ENCODE data around the gene RNFT2. TPM values are rescaled to one million over a fixed set of nuclear protein-coding genes. Genes with fewer than 3 reads are reported as not detected.
"Not testable (repeated sequence)": the region's sequence is repeated elsewhere in the genome, so short reads cannot be mapped to it uniquely, and the experiment has no call there.

The RNFT2 gene
- total RNA-seq, 1 donor from 2014 or later = 6.4 TPM

GRCh38 chr12:116783525-116784237, 45.6 kb downstream of the RNFT2 start:
- no peak for DNase-seq (ENCODE audit: extremely low spot score in 2 of 2)
- Histone ChIP-seq H3K4me3 (no peak overlapping the region), H3K36me3 (no peaks in the 10 kb centered on the region), H3K27me3 (no peaks in the 10 kb centered on the region), H3K4me1 (no peaks in the 10 kb centered on the region), H3K27ac (no peak overlapping the region), H3K9me3 (no peaks in the 10 kb centered on the region)
- intact Hi-C loops (cut with DNase I) = no loop called here
- TF ChIP-seq POLR2A (IDR thresholded peaks at IDR 0.05) = no peak
- no peak for TF ChIP-seq CTCF (IDR thresholded peaks at IDR 0.05)
- no peak for TF ChIP-seq POLR2AphosphoS5 (IDR thresholded peaks at IDR 0.05; ENCODE audit: insufficient read depth in 1 of 2, low read depth in 1 of 2)

DNA sequence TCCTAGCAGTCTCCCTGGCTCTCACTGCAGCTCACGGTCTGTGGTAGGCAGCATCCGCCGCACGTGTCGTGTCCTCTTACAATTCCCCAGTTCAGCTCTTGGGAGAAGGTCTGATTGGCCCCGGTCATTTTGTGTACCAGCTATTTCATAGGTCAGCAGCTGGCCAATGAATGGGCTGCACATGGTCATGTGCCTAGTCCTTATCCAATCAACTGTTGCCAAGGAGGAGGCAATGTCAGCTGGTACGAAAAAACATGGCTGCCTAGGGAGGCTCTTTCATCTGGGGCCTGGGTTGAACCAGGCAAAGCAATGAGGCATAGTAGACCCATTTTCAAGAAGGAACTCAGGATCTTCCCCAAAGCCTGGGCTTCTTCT, 46.1 kb downstream of the RNFT2 start:
- H3K27ac ChIP-seq = no peak overlapping the region
- DNase-seq (ENCODE audit: extremely low spot score in 2 of 2) = no peak
- H3K9me3 ChIP-seq = no peaks in the 10 kb centered on the region
- H3K4me1 ChIP-seq = no peaks in the 10 kb centered on the region
- no peaks in the 10 kb centered on the region for H3K36me3 ChIP-seq
- no peak overlapping the region for H3K4me3 ChIP-seq
- TF ChIP-seq POLR2AphosphoS5 (IDR thresholded peaks at IDR 0.05; ENCODE audit: insufficient read depth in 1 of 2, low read depth in 1 of 2) (no peak), POLR2A (IDR thresholded peaks at IDR 0.05) (no peak), CTCF (IDR thresholded peaks at IDR 0.05) (no peak)
- intact Hi-C loops (cut with DNase I) = no loop called here
- H3K27me3 ChIP-seq = no peaks in the 10 kb centered on the region

GRCh38 chr12:116789562-116789961, 51.4 kb downstream of the RNFT2 start:
- H3K4me1 ChIP-seq = not testable (repeated sequence)

DNA sequence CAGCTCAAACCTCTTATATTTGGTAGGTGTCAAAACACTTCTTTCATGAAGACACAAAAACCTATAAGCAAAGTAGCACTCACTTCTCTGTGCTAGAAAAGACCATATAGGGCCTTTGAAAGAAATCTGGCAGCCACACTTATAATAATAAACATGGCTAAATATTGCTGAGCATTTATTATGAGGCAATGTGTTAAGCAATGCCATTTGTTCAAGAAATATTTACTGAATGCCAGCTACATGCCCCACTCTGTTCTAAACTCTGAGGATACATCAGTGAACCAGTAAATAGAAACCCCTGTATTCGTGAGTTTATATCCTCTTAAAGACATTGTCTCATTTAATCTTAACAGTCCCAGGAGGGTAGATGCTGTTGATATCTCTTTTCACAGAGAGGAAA, 52.0 kb downstream of the RNFT2 start:
- intact Hi-C loops (cut with DNase I) = no loop called here
- TF ChIP-seq POLR2AphosphoS5 (IDR thresholded peaks at IDR 0.05; ENCODE audit: insufficient read depth in 1 of 2, low read depth in 1 of 2) (no peak), CTCF (IDR thresholded peaks at IDR 0.05) (no peak), POLR2A (IDR thresholded peaks at IDR 0.05) (no peak)
- H3K27me3 ChIP-seq = no peaks in the 10 kb centered on the region
- no peaks in the 10 kb centered on the region for H3K9me3 ChIP-seq
- H3K4me1 ChIP-seq = no peaks in the 10 kb centered on the region
- H3K36me3 ChIP-seq = no peaks in the 10 kb centered on the region
- no peak overlapping the region for H3K4me3 ChIP-seq
- DNase-seq (ENCODE audit: extremely low spot score in 2 of 2) = no peak
- H3K27ac ChIP-seq = no peak overlapping the region

More at GRCh38 chr12:116789562-116789961, 51.4 kb downstream of the RNFT2 start:
- H3K36me3 ChIP-seq; intact Hi-C loops (cut with DNase I); H3K27ac ChIP-seq; DNase-seq (ENCODE audit: extremely low spot score in 2 of 2); H3K4me3 ChIP-seq; H3K9me3 ChIP-seq; H3K27me3 ChIP-seq: not testable (repeated sequence)

GRCh38 chr12:116792403-116792802, 54.3 kb downstream of the RNFT2 start:
- intact Hi-C loops (cut with DNase I) = no loop called here
- Histone ChIP-seq H3K4me3 (no peak overlapping the region), H3K4me1 (no peaks in the 10 kb centered on the region), H3K9me3 (no peaks in the 10 kb centered on the region), H3K27ac (no peak overlapping the region), H3K27me3 (no peaks in the 10 kb centered on the region), H3K36me3 (no peaks in the 10 kb centered on the region)
- TF ChIP-seq POLR2AphosphoS5 (IDR thresholded peaks at IDR 0.05; ENCODE audit: insufficient read depth in 1 of 2, low read depth in 1 of 2) (no peak), CTCF (IDR thresholded peaks at IDR 0.05) (no peak), POLR2A (IDR thresholded peaks at IDR 0.05) (no peak)
- no peak for DNase-seq (ENCODE audit: extremely low spot score in 2 of 2)
